Measurements from ENCODE around the gene TEDDM1.

GRCh38 chr1:182348961-182349747 is 51.3 kb downstream of the TEDDM1 start:
- TF ChIP-seq CTCF (IDR thresholded peaks at IDR 0.05; ENCODE audit: extremely low read depth in 1 of 2, insufficient read depth in 1 of 2, low read depth in 1 of 2, low read length in 2 of 2) (no peak), POLR2AphosphoS5 (IDR thresholded peaks at IDR 0.05; ENCODE audit: insufficient read depth, low read depth, low read length) (no peak)

Data from endothelial cell of umbilical vein (primary cell).